Activated naive CD8-positive, alpha-beta T cell treated with anti-CD3 and anti-CD28 coated beads, Interleukin-2, amount 10 ng/mL, durations not matched to agents 7 days and 5 days (primary cell): ENCODE measurements around the gene MALAT1. TPM values are rescaled to one million over a fixed set of nuclear protein-coding genes. Genes with fewer than 3 reads are reported as not detected.
"Not testable (repeated sequence)": the region's sequence is repeated elsewhere in the genome, so short reads cannot be mapped to it uniquely, and the experiment has no call there.

ENCODE experiments used
- ATAC-seq: fragments of 150-1000 bp; cut with Tn5 transposase; one replicate; pipeline ENCODE4 v1.10.0; 2021; ENCODE audit warnings: low read depth, moderate library complexity
- POLR2A ChIA-PET: fragments of 350-600 bp; sonication (Branson Sonifier 250); formaldehyde crosslinking; loops from one replicate; lab custom pipeline; 2021; ENCODE audit warnings: antibody characterized with exemption; lab: Charles Lee
- DNase-seq: peaks from one replicate; pipeline ENCODE4 v3.0.0; 2021
- H3K27ac Mint-ChIP-seq: one replicate; pipeline ENCODE4 v1.8.0; 2022; ENCODE audit warnings: mild to moderate bottlenecking, mixed read lengths
- H3K27me3 Mint-ChIP-seq: one replicate; pipeline ENCODE4 v1.8.0; 2022; ENCODE audit warnings: mild to moderate bottlenecking, moderate library complexity, mixed read lengths
- H3K36me3 Mint-ChIP-seq: one replicate; pipeline ENCODE4 v1.8.0; 2021; ENCODE audit warnings: mild to moderate bottlenecking, mixed read lengths
- H3K4me1 Mint-ChIP-seq: one replicate; pipeline ENCODE4 v1.8.0; 2021; ENCODE audit warnings: mixed read lengths
- H3K4me3 Mint-ChIP-seq: one replicate; pipeline ENCODE4 v1.8.0; 2022; ENCODE audit warnings: mild to moderate bottlenecking, moderate library complexity, mixed read lengths
- H3K9me3 Mint-ChIP-seq: one replicate; pipeline ENCODE4 v1.8.0; 2021; ENCODE audit warnings: mixed read lengths
- total RNA-seq, 2 experiments: library from RNA; stranded (reverse); gene quantifications; one replicate each; pipeline ENCODE4 v1.2.3, GENCODE V29; 2021

MALAT1 gene
- total RNA-seq, 2 experiments from 2014 or later, result 13,719 to 14,448 TPM

GRCh38 chr11:65503368-65503948 is 4.6 kb downstream of the MALAT1 start:
- ATAC-seq, result no peak
- Mint-ChIP-seq H3K27me3 (no peaks in the 10 kb centered on the region), H3K9me3 (no peaks in the 10 kb centered on the region), H3K4me3 (no peak overlapping the region), H3K27ac (peak overlapping the region; percentile 87), H3K4me1 (peaks cover 44% of the 10 kb centered on the region), H3K36me3 (peaks cover 33% of the 10 kb centered on the region)
- POLR2A ChIA-PET, result interaction anchor here (0.6 to 28.7 kb wide), 7 partner anchors 12 to 1799 kb away, joined by 3 to 2884 read pairs (median 4); partner anchors contain the start of genes FRMD8 and NEAT1
- DNase-seq, result no peak

GRCh38 chr11:65503949-65504673 is 5.3 kb downstream of the MALAT1 start:
- Mint-ChIP-seq H3K4me1 (peaks cover 44% of the 10 kb centered on the region), H3K27me3 (no peaks in the 10 kb centered on the region), H3K27ac (peak overlapping the region; percentile 87), H3K4me3 (no peak overlapping the region), H3K36me3 (peaks cover 33% of the 10 kb centered on the region), H3K9me3 (no peaks in the 10 kb centered on the region)
- POLR2A ChIA-PET, result interaction anchor here (0.6 to 28.7 kb wide), 9 partner anchors 6 to 1798 kb away, joined by 3 to 2884 read pairs (median 9); partner anchors contain the start of genes FAM89B, FRMD8, MALAT1 and NEAT1
- ATAC-seq, result no peak
- no peak for DNase-seq

- peak overlapping the region; percentile 87 for H3K27ac Mint-ChIP-seq
- no peak for ATAC-seq
These were observed 6.0 kb downstream of the MALAT1 start for GRCh38 chr11:65504674-65505465.

GRCh38 chr11:65505466-65506289 is 6.8 kb downstream of the MALAT1 start:
- H3K4me1 Mint-ChIP-seq, result peaks cover 47% of the 10 kb centered on the region
- POLR2A ChIA-PET, result interaction anchor here (0.7 to 28.7 kb wide), 15 partner anchors 8 to 156 kb away, joined by 3 to 2884 read pairs (median 13); partner anchors contain the start of genes FAM89B, FRMD8, MALAT1 and NEAT1
- no peaks in the 10 kb centered on the region for H3K27me3 Mint-ChIP-seq
- H3K4me3 Mint-ChIP-seq, result no peak overlapping the region
- H3K36me3 Mint-ChIP-seq, result peaks cover 33% of the 10 kb centered on the region
- no peaks in the 10 kb centered on the region for H3K9me3 Mint-ChIP-seq
- DNase-seq (no peak), ATAC-seq (no peak)
- peak overlapping the region; percentile 80 for H3K27ac Mint-ChIP-seq

More at GRCh38 chr11:65504674-65505465, 6.0 kb downstream of the MALAT1 start:
- no peak overlapping the region for H3K4me3 Mint-ChIP-seq
- DNase-seq, result no peak
- H3K4me1 Mint-ChIP-seq, result peaks cover 44% of the 10 kb centered on the region
- POLR2A ChIA-PET, result interaction anchor here (0.6 to 28.7 kb wide), 9 partner anchors 7 to 454 kb away, joined by 3 to 2884 read pairs (median 14); partner anchors contain the start of genes FAM89B, FRMD8, MALAT1 and NEAT1
- no peaks in the 10 kb centered on the region for H3K9me3 Mint-ChIP-seq
- peaks cover 33% of the 10 kb centered on the region for H3K36me3 Mint-ChIP-seq
- H3K27me3 Mint-ChIP-seq, result no peaks in the 10 kb centered on the region

- no peak for ATAC-seq
- DNase-seq, result no peak
These were observed 7.5 kb downstream of the MALAT1 start for GRCh38 chr11:65506290-65506771.

GRCh38 chr11:65506772-65507505 is 8.1 kb downstream of the MALAT1 start:
- ATAC-seq, result peak; percentile 34
- DNase-seq, result no peak
- no peaks in the 10 kb centered on the region for H3K27me3 Mint-ChIP-seq
- POLR2A ChIA-PET, result interaction anchor here (0.8 to 28.7 kb wide), 22 partner anchors 9 to 173 kb away, joined by 3 to 2884 read pairs (median 8); partner anchors contain the start of genes DPF2, EHBP1L1, FRMD8 and MALAT1
- H3K36me3 Mint-ChIP-seq, result peaks cover 33% of the 10 kb centered on the region
- no peak overlapping the region for H3K4me3 Mint-ChIP-seq
- H3K27ac Mint-ChIP-seq, result peak overlapping the region; percentile 80
- H3K4me1 Mint-ChIP-seq, result peaks cover 44% of the 10 kb centered on the region
- no peaks in the 10 kb centered on the region for H3K9me3 Mint-ChIP-seq

More at GRCh38 chr11:65506290-65506771, 7.5 kb downstream of the MALAT1 start:
- H3K4me3 Mint-ChIP-seq, result no peak overlapping the region
- no peaks in the 10 kb centered on the region for H3K9me3 Mint-ChIP-seq
- peaks cover 33% of the 10 kb centered on the region for H3K36me3 Mint-ChIP-seq
- no peaks in the 10 kb centered on the region for H3K27me3 Mint-ChIP-seq
- peaks cover 47% of the 10 kb centered on the region for H3K4me1 Mint-ChIP-seq
- POLR2A ChIA-PET, result interaction anchor here (0.7 to 28.7 kb wide), 16 partner anchors 8 to 157 kb away, joined by 3 to 2884 read pairs (median 11); partner anchors contain the start of genes FRMD8, MALAT1, NEAT1 and SCYL1
- H3K27ac Mint-ChIP-seq, result peak overlapping the region; percentile 80

- peaks cover 18% of the 10 kb centered on the region for H3K4me1 Mint-ChIP-seq
- not testable (repeated sequence) for DNase-seq, ATAC-seq, H3K9me3 Mint-ChIP-seq, H3K27ac Mint-ChIP-seq, H3K27me3 Mint-ChIP-seq, H3K4me3 Mint-ChIP-seq, H3K36me3 Mint-ChIP-seq
- POLR2A ChIA-PET, result interaction anchor here (28.7 kb wide), 1 partner anchor 91 kb away, joined by 2884 read pairs; the partner anchor contains the start of gene NEAT1
These were observed 13.5 kb downstream of the MALAT1 start for GRCh38 chr11:65512311-65512710.

DNA sequence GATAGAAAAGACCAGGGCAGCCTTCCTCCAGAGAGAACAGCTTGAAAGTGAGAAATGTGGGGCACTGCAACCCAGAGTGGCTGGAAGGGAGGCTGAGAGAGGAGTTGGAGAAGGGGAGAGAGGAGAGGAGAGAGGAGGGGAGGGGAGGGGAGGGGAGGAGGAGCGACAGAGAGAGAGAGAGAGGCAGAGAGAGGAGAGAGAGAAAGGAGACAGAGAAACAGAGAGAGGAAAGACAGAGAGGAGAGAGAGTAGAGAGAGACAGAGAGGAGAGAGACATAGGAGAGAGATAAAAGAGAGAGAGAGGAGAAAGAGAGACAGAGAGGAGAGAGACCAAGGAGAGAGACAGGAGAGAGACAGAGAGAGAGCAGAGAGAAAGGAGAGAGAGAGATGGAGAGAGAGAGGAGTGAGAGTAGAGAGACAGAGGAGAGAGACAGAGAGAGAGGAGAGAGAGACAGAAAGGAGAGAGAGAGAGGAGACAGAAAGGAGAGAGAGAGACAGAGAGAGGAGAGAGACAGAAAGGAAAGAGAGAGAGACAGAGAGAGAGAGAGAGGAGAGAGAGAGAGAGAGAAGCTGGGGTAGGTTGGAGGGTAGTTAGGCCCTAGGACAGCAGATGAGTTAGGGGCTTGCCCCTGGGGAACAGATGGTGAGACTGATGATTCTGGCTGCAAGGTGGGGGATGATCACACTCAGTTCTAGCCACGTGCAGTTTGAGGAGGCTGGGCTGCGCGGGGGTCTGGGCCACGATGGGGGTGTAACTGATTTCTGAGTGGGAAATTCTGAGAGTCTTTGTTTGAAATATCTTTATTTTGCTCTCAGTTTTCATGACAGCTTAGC is 17.5 kb downstream of the MALAT1 start:
- peak; percentile 19 for ATAC-seq
- Mint-ChIP-seq H3K4me3 (no peak overlapping the region), H3K4me1 (peaks cover 7% of the 10 kb centered on the region), H3K9me3 (no peaks in the 10 kb centered on the region), H3K27me3 (no peaks in the 10 kb centered on the region), H3K36me3 (no peaks in the 10 kb centered on the region), H3K27ac (peak overlapping the region; percentile 27)
- DNase-seq, result no peak
- POLR2A ChIA-PET, result interaction anchor here (1.3 kb wide), 1 partner anchor 19 kb away, joined by 6 read pairs; no protein-coding TSS in a partner anchor

DNA sequence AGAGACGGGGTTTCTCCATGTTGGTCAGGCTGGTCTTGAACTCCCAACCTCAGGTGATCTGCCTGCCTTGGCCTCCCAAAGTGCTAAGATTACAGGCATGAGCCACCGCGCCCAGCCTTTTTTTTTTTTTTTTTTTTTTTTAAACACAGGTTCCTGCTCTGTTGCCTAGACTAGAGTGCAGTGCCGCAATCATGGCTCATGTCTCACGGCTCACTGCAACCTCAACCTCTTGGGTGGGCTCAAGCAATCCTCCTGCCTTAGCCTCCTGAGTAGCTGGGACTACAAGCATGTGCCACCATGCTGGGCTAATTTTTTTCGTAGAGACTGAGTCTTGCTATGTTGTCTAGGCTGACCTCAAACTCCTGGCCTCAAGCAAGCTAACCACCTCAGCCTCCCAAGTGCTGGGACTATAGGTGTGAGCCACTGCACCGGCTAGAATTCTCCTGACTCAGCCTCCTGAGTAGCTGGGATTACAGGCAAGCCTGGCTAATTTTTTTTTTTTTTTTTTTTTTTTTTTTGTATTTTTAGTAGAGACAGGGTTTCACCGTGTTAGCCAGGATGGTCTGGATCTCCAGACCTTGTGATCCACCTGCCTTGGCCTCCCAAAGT is 20.2 kb downstream of the MALAT1 start:
- POLR2A ChIA-PET, result interaction anchor here (0.7 to 2.2 kb wide), 3 partner anchors 12 to 41 kb away, joined by 3 to 14 read pairs (median 3); no protein-coding TSS in a partner anchor
- H3K27me3 Mint-ChIP-seq, DNase-seq, ATAC-seq, H3K9me3 Mint-ChIP-seq, H3K4me3 Mint-ChIP-seq, H3K27ac Mint-ChIP-seq, H3K36me3 Mint-ChIP-seq: not testable (repeated sequence)
- H3K4me1 Mint-ChIP-seq, result peaks cover 29% of the 10 kb centered on the region

DNA sequence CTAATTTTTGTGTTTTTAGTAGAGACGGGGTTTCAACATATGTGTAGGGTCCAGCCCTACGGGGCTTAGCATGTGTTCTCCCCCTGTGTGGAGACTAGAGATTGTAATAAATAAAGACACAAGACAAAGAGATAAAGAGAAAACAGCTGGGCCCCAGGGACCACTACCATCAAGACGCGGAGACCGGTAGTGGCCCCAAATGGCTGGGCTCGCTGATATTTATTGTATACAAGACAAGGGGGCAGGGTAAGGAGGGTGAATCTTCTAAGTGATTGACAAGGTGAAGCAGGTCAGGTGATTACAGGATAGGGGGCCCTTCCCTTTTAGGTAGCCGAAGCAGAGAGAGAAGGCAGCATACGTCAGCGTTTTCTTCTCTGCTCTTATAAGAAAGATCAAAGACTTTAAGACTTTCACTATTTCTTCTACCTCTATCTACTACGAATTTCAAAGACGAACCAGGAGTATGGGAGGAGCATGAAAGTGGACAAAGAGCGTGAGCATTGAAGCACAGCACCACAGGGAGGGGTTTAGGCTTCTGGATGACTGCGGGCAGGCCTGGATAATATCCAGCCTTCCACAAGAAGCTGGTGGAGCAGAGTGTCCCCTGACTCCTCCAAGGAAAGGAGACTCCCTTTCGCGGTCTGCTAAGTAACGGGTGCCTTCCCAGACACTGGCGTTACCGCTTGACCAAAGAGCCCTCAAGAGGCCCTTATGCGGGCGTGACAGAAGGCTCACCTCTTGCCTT is 23.1 kb downstream of the MALAT1 start:
- H3K4me1 Mint-ChIP-seq, result peaks cover 32% of the 10 kb centered on the region
- H3K27ac Mint-ChIP-seq, result peak overlapping the region; percentile 74
- not testable (repeated sequence) for ATAC-seq, H3K36me3 Mint-ChIP-seq, DNase-seq, H3K27me3 Mint-ChIP-seq, H3K9me3 Mint-ChIP-seq
- H3K4me3 Mint-ChIP-seq, result peak overlapping the region; percentile 72
- POLR2A ChIA-PET, result interaction anchor here (0.6 kb wide), 1 partner anchor 15 kb away, joined by 3 read pairs; no protein-coding TSS in a partner anchor
